Heart right ventricle (tissue), 16 donors: ENCODE data around the gene SLC29A3. TPM values are rescaled to one million over a fixed set of nuclear protein-coding genes. Genes with fewer than 3 reads are reported as not detected.

Source experiments
- ATAC-seq, 8 donors: fragments of 200-7000 bp; cut with Tn5 transposase; one replicate each; pipeline ENCODE4 v1.9.1; 2020; ENCODE audit warnings: mild to moderate bottlenecking in 8 of 8, moderate library complexity in 8 of 8, moderate number of reproducible peaks in 1 of 8
- DNase-seq, 2 donors: peaks; one replicate each; pipeline ENCODE4 v3.0.0-alpha.2; 2020
- H3K27ac ChIP-seq, 10 donors: fragments of 200-600 bp; sonication (generic) in 2 of 10; one replicate each; pipeline versions ENCODE4 v1.5.0 to v1.8.0; 2020 to 2022; ENCODE audit warnings: mild to moderate bottlenecking in 3 of 10
- H3K27me3 ChIP-seq, 7 donors: fragments of 200-600 bp; one replicate each; pipeline ENCODE4 v1.8.0; 2021 to 2022; ENCODE audit warnings: mild to moderate bottlenecking in 2 of 7
- H3K36me3 ChIP-seq, 9 donors: fragments of 200-600 bp; sonication (generic) in 1 of 9; one replicate each; pipeline versions ENCODE4 v1.5.0 to v1.8.0; 2020 to 2022; ENCODE audit warnings: mild to moderate bottlenecking in 2 of 9
- H3K4me1 ChIP-seq, 9 donors: fragments of 200-600 bp; sonication (generic) in 1 of 9; one replicate each; pipeline versions ENCODE4 v1.5.0 to v1.8.0; 2020 to 2022; ENCODE audit warnings: mild to moderate bottlenecking in 4 of 9
- H3K4me3 ChIP-seq, 10 donors: fragments of 200-600 bp; sonication (generic) in 2 of 10; one replicate each; pipeline versions ENCODE4 v1.5.0 to v1.8.0; 2020 to 2022; ENCODE audit warnings: mild to moderate bottlenecking in 7 of 10, moderate library complexity in 2 of 10
- H3K9me3 ChIP-seq, 11 donors: fragments of 200-600 bp in 10 of 11; sonication (generic) in 2 of 11; one replicate each; pipeline versions ENCODE4 v1.5.0 to v1.8.0; 2013 to 2022; ENCODE audit warnings: mild to moderate bottlenecking in 2 of 11, control low read depth in 1 of 11, moderate library complexity in 1 of 11
- WGBS, 2 donors: extraction: QIAGEN DNeasy Blood & Tissue Kit; methylation state at CpG; one replicate each; pipeline ENCODE4 v1.1.7; 2013; ENCODE audit warnings: inconsistent platforms in 1 of 2; 5-methylcytosine and 5-hydroxymethylcytosine counted together
- intact Hi-C, 10 donors: fragments of 100-400 bp; cut with DNase I; formaldehyde crosslinking; loops; one replicate each; pipeline versions ENCODE4 v1.11.1 to v1.14.2; 2022
- polyA plus RNA-seq, 2 donors: library from polyadenylated mRNA; stranded (reverse); fragments of 200-250 nt; gene quantifications; one replicate each; pipeline ENCODE4 v1.2.3, GENCODE V29; 2013
- total RNA-seq, 10 donors: library from RNA; stranded (reverse); fragmentation: NEBNext Ultra II Directional in 3 of 10; extraction: Animal tissue kit (Norgen Biotek cat#: 25700) in 3 of 10; gene quantifications; one replicate each; pipeline versions ENCODE4 v1.2.1 to v1.2.4, GENCODE V29; 2021 to 2023
- TF ChIP-seq, protein P1 (sequence below), 9 donors: fragments of 200-600 bp; sonication (generic) in 2 of 9; IDR thresholded peaks; one replicate each; pipeline versions ENCODE4 v1.5.0 to v1.8.0; 2021 to 2022; ENCODE audit warnings: antibody characterized with exemption in 9 of 9, mild to moderate bottlenecking in 5 of 9, moderate library complexity in 1 of 9
- donor health status: Arrhythmogenic right ventricular cardiomyopathy.
- donor health status: ischemic (EF 13 %, LVEDD 7.1; RV severe dilation, severe dysfunction).
- donor health status: healthy with polysubstance abuse.
- donor health status: DM: no; HTN: yes; CAD: no.
- donor health status: DM: no; HTN: no; CAD: no.
- donor health status: ischemic (EF 25% LVEDD 6.9; RV normal size, moderate dysfunction).
- donor health status: ischemic (EF 25% LVEDD 5.7; RV mildly dilated, moderate dysfunction).
- donor health status: healthy.
- donor health status: DM: yes; HTN: yes; CAD: no.
- donor health status: Ischemic cardiomyopathy.
- donor health status: ischemic (EF 35%, LVEDD 5.7; RV mildly dilated, moderate dysfunction).
- donor health status: nonischemic (EF 11% LVEDD 7.7; RV severe dilation, severe dysfunction).
- donor health status: DM: yes; HTN: yes; CAD: no.
- donor health status: PGD.
- donor health status: ischemic (EF 29% LVEDD 5.4; RV normal size, mild dysfunction).
- donor health status: nonischemic (EF 23%, LVEDD 6.1; RV moderate dilation, normal function).

Gene SLC29A3
- total and polyA plus RNA-seq, 12 donors, result 0.89 to 3.5 (median 1.2) TPM

DNA sequence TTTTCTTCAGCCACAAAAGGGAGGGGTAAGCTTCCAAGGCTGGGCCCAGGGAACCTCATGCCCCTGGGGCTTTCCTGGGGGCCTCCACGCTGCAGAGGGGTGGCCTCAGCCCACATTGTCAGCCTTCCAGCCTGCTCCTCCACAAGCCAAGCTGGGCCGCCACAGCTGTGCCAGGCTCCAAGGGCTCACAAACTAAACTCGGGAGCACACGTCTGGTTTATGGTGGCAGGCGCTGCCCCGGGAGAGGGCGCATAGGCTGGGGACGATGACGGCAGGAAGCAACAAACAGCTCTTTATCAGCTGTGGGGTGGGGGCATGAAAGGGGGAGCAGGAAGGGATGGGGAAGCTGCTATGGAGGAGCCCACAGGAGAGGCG, 71.4 kb downstream of the SLC29A3 start:
- TF ChIP-seq, protein P1, sequence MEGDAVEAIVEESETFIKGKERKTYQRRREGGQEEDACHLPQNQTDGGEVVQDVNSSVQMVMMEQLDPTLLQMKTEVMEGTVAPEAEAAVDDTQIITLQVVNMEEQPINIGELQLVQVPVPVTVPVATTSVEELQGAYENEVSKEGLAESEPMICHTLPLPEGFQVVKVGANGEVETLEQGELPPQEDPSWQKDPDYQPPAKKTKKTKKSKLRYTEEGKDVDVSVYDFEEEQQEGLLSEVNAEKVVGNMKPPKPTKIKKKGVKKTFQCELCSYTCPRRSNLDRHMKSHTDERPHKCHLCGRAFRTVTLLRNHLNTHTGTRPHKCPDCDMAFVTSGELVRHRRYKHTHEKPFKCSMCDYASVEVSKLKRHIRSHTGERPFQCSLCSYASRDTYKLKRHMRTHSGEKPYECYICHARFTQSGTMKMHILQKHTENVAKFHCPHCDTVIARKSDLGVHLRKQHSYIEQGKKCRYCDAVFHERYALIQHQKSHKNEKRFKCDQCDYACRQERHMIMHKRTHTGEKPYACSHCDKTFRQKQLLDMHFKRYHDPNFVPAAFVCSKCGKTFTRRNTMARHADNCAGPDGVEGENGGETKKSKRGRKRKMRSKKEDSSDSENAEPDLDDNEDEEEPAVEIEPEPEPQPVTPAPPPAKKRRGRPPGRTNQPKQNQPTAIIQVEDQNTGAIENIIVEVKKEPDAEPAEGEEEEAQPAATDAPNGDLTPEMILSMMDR (IDR thresholded peaks at IDR 0.05), result no peak
- WGBS, 2 donors, result 21 to 22% methylated on average over 10 of the region's 10 CpGs
- ATAC-seq (no peak), DNase-seq (no peak)
- Histone ChIP-seq H3K4me1 (peaks cover 0 to 5% (median 0%) of the 10 kb centered on the region in 9 donors), H3K4me3 (no peak overlapping the region), H3K27me3 (peaks cover 0 to 21% (median 0%) of the 10 kb centered on the region in 7 donors), H3K9me3 (no peaks in the 10 kb centered on the region), H3K27ac (no peak overlapping the region), H3K36me3 (no peaks in the 10 kb centered on the region)
- intact Hi-C loops, result loop anchor here in 5 of 10 donors (5.0 to 10.0 kb wide), 6 partner anchors 94 to 504 kb away; no protein-coding TSS in a partner anchor

DNA sequence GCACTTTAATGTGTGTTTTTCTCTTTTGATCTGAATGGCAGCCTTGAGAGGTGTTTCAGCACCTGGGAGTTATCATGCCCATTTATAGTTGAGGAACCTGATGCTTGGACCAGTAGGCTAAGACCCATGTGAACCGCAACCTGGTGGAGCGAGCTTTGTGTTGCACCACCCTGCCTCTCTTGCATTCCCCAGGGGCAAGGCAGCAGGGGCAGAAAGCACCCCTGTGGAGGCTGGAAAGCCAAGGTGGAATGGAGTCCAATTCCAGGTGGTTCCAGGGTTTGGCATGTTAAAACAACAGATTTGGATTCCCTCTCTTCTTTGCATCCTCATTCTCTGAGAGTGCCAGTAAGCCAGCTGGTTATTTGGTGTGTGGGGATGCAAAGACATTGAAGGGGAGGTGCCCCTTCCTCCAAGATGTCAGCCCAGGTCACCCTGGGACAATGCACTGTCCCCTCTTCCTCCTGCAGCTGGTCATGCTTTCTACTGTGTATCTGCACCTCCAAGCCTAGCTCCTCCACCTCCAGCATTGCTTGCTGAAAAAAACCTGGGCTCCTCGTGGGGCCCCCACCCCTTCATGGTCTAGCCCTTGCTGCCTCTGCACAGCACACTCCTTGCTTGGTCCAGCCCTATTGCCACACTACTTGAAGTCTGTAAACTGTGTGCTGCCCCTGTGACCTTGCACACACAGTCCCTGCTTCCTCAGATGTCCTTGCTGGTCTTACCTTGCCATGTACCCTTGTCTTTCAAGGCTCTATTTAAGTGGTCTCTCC, 72.0 kb downstream of the SLC29A3 start:
- Histone ChIP-seq H3K27ac (no peak overlapping the region), H3K36me3 (no peaks in the 10 kb centered on the region), H3K9me3 (no peaks in the 10 kb centered on the region), H3K4me3 (no peak overlapping the region), H3K27me3 (peaks cover 0 to 21% (median 0%) of the 10 kb centered on the region in 7 donors), H3K4me1 (peaks cover 0 to 5% (median 0%) of the 10 kb centered on the region in 9 donors)
- ATAC-seq (no peak), DNase-seq (no peak)
- TF ChIP-seq, protein P1 (IDR thresholded peaks at IDR 0.05), result no peak
- WGBS, 2 donors, result 70 to 78% methylated on average over 3 of the region's 3 CpGs
- intact Hi-C loops, result loop anchor here in 5 of 10 donors (5.0 to 10.0 kb wide), 6 partner anchors 94 to 504 kb away; no protein-coding TSS in a partner anchor

DNA sequence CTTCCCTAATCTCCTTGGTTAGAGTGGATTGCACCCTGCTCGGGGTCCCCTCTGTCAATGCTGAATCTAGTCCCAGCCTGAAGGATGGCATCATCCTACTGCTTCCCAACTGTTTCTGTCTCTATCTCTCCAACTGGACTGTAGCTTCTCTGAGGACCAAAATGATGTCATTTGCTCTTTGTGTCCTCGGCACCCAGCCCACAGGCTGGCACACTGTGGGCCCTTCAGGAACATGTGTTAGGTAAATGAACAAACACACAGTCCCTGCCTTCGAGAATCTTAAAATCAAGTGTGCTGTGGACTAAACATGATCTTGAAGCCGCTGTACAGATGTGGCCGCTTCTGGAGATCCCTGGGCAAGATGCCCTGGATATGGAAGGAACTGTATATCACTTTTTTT, 72.6 kb downstream of the SLC29A3 start:
- ATAC-seq (peak in 2 of 8 donors; percentile 20 to 32), DNase-seq (no peak)
- intact Hi-C loops, result loop anchor here in 5 of 10 donors (5.0 to 10.0 kb wide), 6 partner anchors 93 to 503 kb away; no protein-coding TSS in a partner anchor
- no peaks in the 10 kb centered on the region for H3K36me3 ChIP-seq
- TF ChIP-seq, protein P1 (IDR thresholded peaks at IDR 0.05), result no peak
- no peaks in the 10 kb centered on the region for H3K9me3 ChIP-seq
- no peak overlapping the region for H3K4me3 ChIP-seq
- peaks cover 0 to 26% (median 0%) of the 10 kb centered on the region in 7 donors for H3K27me3 ChIP-seq
- no peak overlapping the region for H3K27ac ChIP-seq
- peaks cover 0 to 5% (median 0%) of the 10 kb centered on the region in 9 donors for H3K4me1 ChIP-seq
- 78 to 88% methylated on average over 5 of the region's 5 CpGs for WGBS, 2 donors

DNA sequence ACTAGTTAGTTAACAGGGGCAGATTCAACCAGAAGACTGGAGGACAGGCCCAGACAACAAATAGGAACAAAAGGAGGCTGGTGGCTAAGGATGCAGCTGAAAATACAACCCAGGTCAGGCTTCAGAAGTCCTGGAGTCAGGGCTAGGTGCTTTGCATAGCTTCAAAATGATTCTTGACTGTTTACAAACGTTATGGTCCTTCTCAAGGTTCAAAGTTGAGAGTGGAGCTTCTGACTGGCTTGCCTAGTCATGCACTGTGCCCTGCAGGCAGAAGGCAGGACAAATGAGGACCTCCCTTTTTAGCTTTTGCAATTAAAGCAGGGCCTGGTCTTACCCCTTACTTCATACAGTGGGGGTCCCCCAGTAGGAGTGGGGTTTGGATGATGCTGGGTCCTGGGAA, 73.2 kb downstream of the SLC29A3 start:
- DNase-seq (no peak), ATAC-seq (no peak)
- intact Hi-C loops, result loop anchor here in 5 of 10 donors (5.0 to 10.0 kb wide), 6 partner anchors 93 to 503 kb away; no protein-coding TSS in a partner anchor
- Histone ChIP-seq H3K9me3 (no peaks in the 10 kb centered on the region), H3K4me3 (no peak overlapping the region), H3K27me3 (peaks cover 0 to 32% (median 2%) of the 10 kb centered on the region in 7 donors), H3K36me3 (no peaks in the 10 kb centered on the region), H3K27ac (no peak overlapping the region), H3K4me1 (peaks cover 0 to 7% (median 2%) of the 10 kb centered on the region in 9 donors)
- TF ChIP-seq, protein P1 (IDR thresholded peaks at IDR 0.05), result no peak
- WGBS, 2 donors, result 27 to 38% methylated on average over 1 of the region's 1 CpG
